Stimulated activated CD4-positive, alpha-beta T cell treated with anti-CD3 and anti-CD28 coated beads, Interleukin-12 subunit alpha, Interleukin-12 subunit beta, amount 100 ng/mL, for 24 hours (primary cell): ENCODE measurements around the gene SERTM1.

Experiments used
- DNase-seq, 2 experiments: peaks; one replicate each; pipeline ENCODE4 v3.0.0-alpha.2; 2020; ENCODE audit warnings: low read depth in 2 of 2

Gene SERTM1

DNA sequence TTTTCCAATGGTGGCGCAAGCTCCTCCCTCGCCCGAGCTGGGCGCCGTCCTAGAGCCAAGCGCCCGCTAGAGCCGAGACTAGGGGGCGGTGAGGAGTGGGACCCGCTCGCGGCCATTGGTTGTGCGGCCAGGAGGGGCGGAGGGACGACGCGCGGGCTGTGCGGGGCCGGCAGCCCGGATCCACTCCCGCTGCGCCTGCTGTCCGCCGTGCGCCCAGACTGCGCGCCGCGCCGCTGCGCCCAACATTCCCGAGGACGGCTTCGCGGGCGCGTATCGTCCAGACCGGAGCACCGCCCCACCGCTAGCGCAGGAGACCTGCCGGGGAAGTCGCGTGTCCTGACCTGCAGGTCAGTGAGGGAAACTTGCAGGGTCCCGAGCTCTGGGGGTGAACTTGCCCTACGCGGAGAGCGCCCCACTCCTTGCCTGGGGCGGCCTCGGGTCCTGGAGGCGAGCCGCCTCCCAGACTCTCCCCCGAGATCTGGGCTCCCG lies at the start of gene SERTM1:
Gene SERTM1, plus strand, starts transcription at position 183 of the 489 bp plus-strand sequence. CDS start 21,059 bp downstream, outside the sequence.
- no peak for DNase-seq

DNA sequence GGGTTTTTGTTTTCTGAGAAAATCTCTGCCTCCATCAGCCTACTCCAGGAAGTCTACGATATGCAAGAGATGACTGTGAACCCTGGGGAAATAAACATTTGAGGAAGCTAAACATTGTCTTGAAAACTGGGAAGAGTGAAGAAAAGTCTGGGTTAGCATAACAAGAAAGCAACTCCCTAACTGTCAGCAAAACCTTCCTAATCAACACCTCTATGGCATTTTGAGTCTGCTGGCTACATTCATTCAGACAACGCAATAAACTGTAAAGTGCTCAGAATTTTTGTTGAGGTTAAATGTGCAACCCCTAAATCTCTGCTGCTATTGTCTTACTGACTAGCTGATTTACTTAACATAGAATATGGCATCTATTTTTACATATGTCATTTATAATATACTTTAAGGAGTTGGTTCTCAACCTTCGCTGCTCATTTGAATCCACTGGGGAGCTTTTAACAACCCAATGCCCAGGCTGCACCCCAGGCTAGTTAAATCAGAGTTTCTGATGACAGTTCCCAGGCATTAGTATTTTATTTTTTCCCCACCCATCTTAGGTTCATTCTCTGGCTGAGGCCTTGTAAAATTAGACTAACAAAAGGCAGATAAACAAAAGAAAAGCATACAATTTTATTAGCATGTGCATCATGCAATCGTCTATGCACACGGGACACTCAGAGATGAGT lies 45.3 kb upstream of the SERTM1 start:
- no peak for DNase-seq

DNA sequence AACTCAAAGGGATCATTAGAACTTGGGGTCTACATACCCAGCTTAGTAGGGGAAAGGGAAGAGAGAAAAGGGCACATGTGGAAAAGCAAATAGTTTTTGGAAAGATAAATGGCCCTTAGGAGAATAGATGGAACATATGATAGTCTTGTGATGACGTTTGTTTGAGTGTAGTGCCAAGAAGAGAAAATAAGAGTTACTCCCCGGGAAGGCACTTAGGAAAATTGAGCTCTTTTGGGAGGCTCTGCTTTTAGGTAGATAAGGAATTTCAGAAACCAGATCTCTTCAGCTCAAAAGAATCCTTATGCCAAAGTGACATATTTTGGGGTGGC lies 44.8 kb upstream of the SERTM1 start:
- DNase-seq: no peak

DNA sequence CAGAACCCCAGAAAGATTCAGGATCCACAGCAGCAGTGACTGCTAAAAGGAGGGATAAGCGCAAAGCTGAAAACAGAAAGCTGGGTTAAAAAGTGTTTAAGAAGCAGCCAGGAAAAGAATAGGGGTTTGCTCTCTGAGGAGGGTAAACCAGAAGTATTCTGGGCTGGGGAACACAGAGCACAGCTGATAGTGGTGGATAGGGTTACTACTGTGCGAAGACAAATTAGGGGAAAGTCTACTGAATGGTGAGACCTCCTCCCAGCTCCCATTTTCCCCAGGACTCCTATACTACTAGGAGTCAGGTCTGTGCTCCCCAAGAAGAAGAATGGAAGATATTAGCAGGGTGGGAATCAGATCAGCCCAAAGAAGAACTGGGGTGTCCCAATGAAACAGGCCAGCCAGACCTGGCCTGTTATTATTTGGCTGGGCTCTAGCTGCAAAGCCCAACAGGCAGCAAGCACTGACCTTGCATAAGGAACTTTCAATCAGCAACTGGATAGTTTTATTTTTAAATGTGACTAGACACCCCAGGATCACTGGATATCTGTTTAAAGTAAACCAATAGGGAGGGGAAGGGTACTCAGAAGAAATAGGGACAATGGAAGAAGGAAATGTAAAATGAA lies 43.5 kb upstream of the SERTM1 start:
- no peak for DNase-seq

DNA sequence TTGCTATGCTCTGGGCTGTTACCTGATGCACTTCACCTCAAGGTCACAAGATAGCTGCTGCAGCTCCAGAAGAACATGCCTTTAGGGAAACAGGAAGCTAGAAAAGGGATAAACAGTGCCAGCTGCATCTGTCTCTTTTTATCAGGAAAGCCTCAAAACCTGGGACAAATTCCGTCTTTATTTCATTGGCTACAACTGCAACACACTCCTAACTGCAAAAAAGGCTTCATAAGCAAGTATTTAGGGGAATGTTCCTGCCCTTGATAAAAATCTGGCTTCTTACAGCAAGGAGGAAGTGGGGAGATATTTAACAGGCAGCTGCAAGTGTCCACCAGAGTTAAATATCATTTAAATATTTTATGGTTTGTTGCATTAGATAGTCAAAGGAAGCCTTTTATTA lies 34.2 kb upstream of the SERTM1 start:
- no peak for DNase-seq

DNA sequence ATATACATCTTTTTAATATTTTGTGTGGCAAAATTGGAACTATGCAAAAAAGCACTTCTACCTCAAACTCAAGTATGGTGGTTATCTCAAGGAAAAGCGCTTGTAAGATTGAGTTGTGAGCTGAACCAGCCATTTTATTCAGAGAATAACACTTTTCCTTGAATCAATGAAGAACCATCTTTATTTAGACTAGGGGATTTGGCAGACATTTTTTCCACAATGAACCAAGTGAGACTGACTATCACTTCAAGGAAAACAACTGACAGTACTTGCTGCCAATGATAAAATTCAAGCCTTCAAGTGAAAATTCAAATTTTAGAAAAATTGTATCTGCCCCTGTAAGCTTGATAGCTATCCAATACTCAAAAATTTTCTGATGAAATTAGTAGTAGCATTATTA lies 23.2 kb upstream of the SERTM1 start:
- no peak for DNase-seq

DNA sequence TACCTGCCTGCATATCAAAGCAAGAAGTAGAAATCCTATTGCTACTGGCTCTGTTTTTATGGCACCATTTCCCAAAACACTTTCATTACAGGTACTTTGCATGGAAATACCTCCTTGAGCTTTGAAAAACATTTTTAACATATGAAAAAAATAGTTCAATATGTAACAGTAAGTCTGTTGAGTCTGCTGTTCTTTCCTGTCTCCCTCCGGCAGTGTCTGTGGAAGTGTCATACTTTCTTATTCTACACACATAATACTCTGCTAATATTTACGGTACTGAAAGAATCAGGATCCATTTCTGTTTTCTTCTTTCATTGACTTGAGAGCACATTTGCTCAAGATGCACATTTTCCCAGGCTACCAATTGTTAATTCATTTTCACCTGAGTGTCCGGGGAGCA lies 8.2 kb upstream of the SERTM1 start:
- no peak for DNase-seq

DNA sequence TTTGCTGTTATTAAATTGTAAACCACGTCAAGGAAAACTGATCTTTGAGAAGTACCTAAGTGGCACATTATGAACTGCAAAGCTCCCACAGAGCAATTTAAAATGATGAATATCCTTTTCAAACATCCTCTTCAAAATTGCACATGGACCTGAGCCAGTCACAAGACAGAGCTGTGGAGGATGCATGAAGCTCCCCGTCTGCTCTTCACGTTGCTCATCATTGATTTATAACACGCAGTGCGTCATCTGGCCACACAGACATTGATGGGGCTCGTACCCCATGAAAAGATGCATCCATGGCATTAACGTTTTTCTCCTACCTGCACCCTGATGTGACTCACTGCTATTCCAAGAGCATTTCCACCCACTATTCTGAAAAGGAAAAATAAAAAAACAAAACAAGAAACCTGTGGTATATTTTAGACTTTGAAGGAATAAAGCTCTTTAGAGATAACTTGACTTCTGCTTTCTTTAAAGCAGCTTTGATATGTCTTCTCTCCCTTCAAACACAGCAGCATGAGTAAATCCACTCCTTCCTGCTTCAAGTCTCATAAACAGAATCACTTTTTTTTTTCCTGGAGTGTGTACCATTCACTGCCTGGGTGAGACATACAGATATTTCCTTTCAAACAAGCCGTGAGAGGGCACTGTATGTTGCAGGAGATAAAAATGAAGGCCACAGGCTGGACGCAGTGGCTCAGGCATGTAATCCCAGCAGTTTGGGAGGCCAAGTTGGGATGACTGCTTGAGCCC lies 7.2 kb upstream of the SERTM1 start:
- no peak for DNase-seq

DNA sequence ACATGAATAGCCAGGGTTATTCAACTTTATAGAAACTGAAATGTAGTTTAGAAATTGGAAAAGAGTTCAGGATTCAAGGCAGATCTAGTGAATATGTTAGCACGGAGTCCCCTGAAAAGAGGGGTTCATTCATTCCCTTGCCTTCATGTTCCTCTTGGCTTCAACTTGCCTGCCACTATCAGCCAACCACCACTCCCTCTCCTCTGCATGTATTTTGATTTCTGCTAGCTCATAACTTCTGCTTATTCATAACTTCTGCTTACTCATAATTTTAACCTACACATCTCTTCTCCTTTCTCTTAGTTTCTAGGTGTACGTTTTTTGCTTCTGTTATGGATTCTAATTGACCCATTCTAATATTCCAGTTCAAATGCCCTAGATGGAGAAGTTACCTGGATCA lies 5.5 kb upstream of the SERTM1 start:
- DNase-seq: no peak

DNA sequence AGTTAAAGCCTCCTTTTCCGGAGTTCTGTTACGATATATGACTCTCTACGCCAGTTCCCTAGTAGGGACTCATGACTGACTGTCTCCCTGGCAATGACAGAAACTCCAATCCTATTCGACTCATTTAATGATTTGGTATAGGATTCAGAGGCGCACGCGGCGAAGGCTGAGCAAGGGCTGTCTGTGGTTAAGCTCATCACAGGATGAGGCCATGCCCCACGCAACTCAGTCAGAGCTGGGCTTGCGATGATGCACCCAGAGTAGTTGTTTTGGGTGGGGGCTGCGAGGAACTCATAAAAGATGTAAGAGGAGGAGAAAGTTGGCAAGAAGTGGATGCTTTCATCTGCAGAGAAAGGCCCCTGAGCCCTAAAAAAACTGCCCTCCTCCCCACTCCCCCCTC lies 468 bp upstream of the SERTM1 start:
- no peak for DNase-seq

DNA sequence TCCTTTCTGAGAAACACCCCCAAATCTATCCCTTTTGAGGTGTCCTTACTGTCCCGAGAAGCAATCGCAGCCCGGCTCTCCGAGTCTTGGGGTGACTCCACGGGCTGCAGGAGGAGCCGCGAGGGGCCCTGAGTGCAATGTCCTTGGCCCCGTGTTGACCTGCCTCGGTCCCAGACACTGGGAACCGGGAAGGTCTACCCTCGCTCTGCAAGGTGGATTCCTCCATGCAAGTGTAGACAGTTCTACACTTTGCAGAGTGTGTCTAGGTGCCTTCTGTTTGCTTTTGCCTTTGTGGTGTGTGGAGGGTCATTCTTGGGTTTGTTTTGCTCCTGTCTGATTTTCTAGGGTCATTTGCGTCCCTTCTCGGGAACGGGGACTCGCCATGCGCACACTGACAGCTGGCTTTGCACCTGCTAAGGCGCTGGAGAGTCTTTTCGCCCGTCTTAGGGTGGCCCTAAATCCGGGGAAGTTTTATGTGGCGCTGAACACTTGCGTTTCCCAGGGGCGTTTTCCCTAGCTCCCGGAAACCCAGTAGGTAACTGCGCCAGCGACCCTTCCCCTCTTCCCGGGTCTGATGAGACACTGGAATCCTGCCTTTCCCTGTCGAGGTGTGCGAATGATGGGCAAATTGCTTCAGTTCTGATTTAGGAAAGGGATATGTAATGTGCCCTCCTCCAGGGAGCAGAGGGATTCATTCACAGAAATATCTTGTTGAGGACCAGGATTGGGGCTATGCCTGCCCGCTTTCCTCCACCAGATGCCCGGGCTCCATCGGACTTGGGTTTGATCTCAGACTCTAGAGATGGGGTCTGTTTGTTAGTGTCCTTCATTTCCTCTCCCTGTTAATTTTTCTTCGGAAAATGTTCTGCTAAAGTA lies 755 bp downstream of the SERTM1 start:
- no peak for DNase-seq

DNA sequence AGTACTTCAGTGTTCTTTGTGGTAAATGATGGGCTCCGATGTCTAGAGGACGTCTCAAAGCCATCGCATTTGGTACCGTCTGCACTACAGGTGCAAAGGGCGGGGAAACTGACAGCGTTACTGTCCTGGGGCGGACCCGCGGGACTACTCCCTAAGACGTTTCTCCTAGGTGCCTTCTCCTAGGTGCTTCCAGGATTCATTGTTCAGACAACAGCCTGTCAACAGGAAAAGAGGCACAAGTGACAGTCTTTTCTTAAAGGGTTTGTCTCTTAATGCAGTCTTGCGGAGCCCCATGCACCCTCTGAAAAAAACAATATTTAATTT lies 1.4 kb downstream of the SERTM1 start:
- no peak for DNase-seq

DNA sequence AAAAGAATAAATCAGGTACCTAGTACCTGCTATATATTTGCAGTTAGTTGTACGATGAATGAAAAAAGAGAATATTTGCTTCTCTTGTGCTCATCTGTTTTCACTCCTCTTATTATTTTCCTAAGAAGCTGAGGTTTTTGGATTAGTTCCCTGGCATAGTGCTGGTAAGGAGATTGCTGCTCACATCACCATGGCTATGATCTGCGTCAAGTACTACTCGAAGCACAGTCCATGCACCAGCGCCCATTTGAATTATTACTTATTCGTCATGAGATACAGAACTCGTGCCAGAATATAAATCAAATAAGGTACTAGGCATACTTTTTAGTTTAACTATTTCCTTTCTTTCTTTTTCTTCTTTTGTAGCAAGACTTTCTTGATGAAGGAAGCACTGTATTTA lies 7.1 kb downstream of the SERTM1 start:
- DNase-seq: no peak

DNA sequence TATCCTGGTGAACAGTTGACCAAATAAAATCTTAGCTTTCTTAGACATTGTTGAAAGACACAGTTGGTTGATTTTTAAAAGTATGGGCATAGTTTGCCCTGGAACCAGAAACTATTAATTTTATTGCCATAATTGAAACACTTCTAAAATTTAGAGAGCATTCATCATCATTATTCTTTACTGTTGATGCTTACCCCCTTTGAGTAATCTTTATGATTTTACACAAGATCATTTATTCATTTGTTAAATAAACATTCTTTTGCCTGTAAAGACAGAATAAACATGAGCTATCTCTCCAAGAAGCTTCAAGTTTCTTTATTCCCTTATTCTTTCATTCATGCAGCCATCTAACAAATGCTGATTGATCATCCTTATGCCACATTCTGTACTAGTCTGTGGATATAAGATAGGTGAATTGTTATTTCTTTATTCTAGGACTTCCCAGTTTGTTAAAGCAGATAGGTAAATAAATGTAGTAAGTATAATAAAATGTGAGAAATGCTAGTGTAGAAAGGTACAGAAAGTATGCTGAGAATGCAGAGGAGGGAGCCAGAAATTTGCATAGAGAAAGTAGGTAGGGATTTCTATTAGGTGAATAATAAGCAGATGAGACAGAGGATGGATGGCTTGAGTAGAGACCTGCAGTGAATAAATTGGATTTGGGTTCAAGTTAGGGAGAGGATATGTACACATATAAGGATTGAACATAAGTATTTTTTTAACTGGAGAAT lies 8.2 kb downstream of the SERTM1 start:
- no peak for DNase-seq

DNA sequence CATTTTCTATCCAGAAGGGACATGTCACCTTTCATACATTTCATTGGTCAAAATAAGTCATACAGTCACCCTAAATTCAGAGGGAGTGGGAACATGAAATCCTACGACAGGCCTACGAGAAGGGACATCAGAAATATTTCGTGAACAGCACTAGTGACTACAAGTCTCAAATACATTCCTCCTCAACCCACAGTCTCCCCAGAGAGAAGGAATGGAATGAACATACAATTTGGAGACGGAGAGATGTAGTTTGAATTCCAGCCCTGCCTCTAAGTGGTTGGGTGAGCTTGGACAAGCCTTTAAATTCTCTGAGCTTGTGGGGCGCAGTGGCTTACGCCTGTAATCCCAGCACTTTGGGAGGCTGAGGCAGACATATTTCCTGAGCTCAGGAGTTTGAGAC lies 9.9 kb downstream of the SERTM1 start:
- DNase-seq: no peak

DNA sequence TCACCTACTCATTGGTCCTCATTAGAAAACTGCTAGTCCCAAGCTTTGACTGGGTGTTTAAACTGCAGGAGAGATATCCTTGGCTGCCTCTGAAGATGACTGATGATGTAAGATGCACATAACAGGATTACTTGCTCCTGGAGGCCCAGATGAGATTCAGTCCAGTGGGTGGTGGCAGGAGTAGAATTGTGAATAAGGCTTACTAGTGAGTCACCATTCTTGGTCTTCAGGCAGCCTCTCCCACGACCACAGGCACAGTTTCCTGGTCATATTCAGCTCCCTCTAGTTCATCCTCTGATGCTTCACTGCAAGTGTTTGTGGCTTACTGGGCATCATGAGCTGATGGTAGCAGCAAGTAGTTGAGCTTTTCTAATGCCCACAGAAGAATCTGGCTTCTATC lies 12.1 kb downstream of the SERTM1 start:
- DNase-seq: no peak

DNA sequence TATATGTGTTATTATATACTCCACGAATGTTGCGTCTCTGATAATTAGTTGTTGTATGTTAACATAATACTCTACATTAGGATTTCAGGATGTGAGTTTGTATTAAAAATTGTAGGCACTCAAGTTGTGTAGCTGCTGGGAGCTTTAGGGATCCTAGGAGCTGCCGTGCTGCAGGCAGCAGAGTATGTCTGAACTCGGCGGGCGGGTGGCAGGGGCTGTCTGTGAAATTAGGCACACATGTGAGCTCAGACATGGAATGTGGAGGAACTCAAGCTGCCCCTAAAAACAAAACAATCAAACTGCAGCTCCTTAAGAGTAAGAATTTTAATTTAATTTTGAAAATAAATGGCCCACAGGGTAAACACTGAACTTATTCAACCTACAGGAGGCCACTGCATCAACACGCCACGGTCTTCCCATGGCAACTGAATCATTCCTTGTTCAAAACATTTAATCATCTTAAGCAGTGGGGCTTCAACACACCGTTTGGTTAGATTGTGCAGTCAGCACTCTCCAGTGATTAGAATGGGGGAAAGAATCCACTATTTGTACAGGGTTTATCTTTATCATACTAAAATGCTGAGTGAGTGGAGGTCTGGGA lies 22.7 kb downstream of the SERTM1 start:
- no peak for DNase-seq

DNA sequence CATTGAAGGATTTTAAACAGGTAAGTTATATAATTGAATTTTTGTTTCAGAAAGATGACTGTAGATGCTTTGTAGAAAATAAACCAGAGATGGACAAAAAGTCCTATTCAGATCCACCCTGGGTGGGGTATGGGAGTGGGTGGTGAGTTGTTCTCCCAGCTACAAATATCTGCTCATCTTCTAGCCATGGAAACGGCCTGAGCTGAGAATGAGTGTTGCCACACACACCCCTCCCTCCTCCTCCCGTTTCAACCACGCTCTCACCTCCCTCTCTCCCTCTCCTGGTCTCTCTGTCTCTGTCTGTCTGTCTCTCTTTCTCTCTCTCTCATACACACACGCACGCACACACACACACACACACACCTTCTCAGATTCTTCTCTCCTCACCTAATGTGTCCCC lies 26.4 kb downstream of the SERTM1 start:
- no peak for DNase-seq

DNA sequence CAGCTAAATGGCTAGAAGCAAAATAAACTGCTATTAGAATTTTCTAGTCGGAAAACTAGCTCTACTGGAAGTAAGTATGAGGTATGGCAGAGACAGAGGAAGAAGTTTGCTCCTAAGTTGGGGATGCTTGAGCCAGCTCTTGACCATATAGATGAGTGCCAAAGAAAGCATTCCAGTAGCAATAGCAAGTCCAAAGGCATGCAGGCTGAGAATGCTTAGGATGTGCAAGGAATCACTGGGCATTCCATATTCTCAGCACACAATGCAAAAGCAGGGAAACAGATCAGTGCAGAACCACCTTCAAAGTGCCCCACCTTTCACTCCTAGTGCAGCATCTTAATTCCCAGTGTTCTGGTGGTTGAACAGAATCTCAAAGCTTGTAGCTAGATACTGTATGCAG lies 32.9 kb downstream of the SERTM1 start:
- DNase-seq: no peak

DNA sequence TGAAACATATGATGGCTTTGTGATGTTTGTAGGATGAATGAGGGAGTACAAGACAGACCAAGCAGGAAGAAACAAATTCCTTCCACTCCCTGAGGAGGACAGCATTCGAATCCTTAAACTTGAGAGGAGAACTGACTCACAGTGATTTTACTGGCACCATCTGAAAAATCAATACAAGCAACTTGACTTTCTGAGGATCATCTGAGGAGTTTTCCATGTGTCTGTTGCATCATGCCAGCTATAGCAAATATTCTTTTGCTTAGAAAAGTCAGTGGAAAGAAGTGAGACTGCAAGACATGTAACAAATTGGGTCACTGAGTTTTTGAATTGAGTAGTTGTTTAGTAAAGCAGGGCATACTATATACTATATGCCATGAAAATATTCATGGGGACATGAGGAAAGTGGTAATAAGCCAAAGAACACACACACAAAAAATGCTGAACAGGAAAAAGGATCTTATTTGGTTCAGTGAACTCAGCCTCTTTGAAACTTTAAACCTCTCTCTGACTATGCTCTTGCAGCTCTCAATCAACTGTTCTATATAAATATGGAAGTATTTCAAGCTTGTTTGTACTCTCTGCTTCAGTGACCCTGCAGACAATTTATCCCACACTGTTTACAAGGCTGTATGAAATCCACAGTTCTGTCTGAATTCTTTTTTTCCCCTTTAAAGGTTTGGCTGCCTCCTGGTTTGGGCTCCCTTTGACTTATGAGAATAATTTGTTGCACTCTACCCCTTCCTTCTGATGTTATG lies 35.5 kb downstream of the SERTM1 start:
- no peak for DNase-seq
